MCF 10A (cell line): ENCODE measurements around the gene DDI1. TPM values are rescaled to one million over a fixed set of nuclear protein-coding genes. Genes with fewer than 3 reads are reported as not detected.
A peak's percentile ranks its signal among the peaks of the same experiment; 100 is the strongest.

ENCODE experiments used
- Bru-seq: library from RNA; stranded (reverse); fragments of 400-500 nt; gene quantifications from one replicate; lab custom pipeline; 2021; lab: Mats Ljungman, UMichigan
- BruChase-seq, 2 experiments: library from RNA; stranded (reverse); fragments of 400-500 nt; gene quantifications; one replicate each; lab custom pipeline; 2021; lab: Mats Ljungman, UMichigan
- BruUV-seq: library from RNA; stranded (reverse); fragments of 400-500 nt; replicated peaks from 2 replicates; lab custom pipeline; 2021; lab: Mats Ljungman, UMichigan
- CTCF ChIA-PET: fragments of 300-600 bp; sonication (Branson Sonifier 250); formaldehyde crosslinking; extraction: SDS; loops from one replicate; lab custom pipeline; 2021; ENCODE audit warnings: antibody characterized with exemption, inconsistent platforms; lab: Yijun Ruan, JAX
- POLR2A ChIA-PET: fragments of 300-600, 350-650 bp; sonication (Branson Sonifier 250); formaldehyde crosslinking; extraction: SDS; loops from one replicate; lab custom pipeline; 2020; ENCODE audit warnings: antibody characterized with exemption, inconsistent platforms; lab: Yijun Ruan, JAX
- DNase-seq: peaks from one replicate; pipeline ENCODE4 v3.0.0-alpha.2; 2018; ENCODE audit not compliant: unreplicated experiment
- H3K27ac Mint-ChIP-seq: one replicate; pipeline ENCODE4 v1.8.0; 2022; ENCODE audit warnings: mild to moderate bottlenecking, low read depth, mixed read lengths; ENCODE audit not compliant: unreplicated experiment
- H3K27me3 Mint-ChIP-seq: one replicate; pipeline ENCODE4 v1.8.0; 2022; ENCODE audit warnings: mixed read lengths; ENCODE audit not compliant: insufficient read depth, unreplicated experiment
- H3K36me3 Mint-ChIP-seq: one replicate; pipeline ENCODE4 v1.8.0; 2022; ENCODE audit warnings: mild to moderate bottlenecking, moderate library complexity, mixed read lengths; ENCODE audit not compliant: insufficient read depth, unreplicated experiment
- H3K4me1 Mint-ChIP-seq: one replicate; pipeline ENCODE4 v1.8.0; 2022; ENCODE audit warnings: mixed read lengths; ENCODE audit not compliant: insufficient read depth, unreplicated experiment
- H3K4me3 Mint-ChIP-seq: one replicate; pipeline ENCODE4 v1.8.0; 2022; ENCODE audit warnings: mild to moderate bottlenecking, moderate library complexity, mixed read lengths; ENCODE audit not compliant: unreplicated experiment
- H3K9me3 Mint-ChIP-seq: one replicate; pipeline ENCODE4 v1.8.0; 2022; ENCODE audit warnings: mixed read lengths; ENCODE audit not compliant: unreplicated experiment
- CTCF ChIP-seq: fragments of 200-600 bp; IDR thresholded peaks from one replicate; pipeline ENCODE4 v1.8.0; 2022; ENCODE audit warnings: antibody characterized with exemption, mild to moderate bottlenecking; ENCODE audit not compliant: unreplicated experiment
- intact Hi-C: fragments of 100-400 bp; cut with micrococcal nuclease; formaldehyde crosslinking; loops from 2 replicates; pipeline ENCODE4 v1.14.1; 2022
- long read RNA-seq: library from polyadenylated mRNA; stranded (forward); transcript quantifications from one replicate; pipeline ENCODE4 v2.0.0, GENCODE V29; 2022
- total RNA-seq: library from RNA; stranded (reverse); gene quantifications from 2 replicates; pipeline ENCODE4 v1.2.3, GENCODE V29; 2022

The DDI1 gene
- total RNA-seq: not detected in 2 replicates
- not detected for Bru-seq, nascent RNA
- BruChase-seq, experiment 1, labeled RNA remaining after a 6-hour chase: not detected
- BruChase-seq, experiment 2, labeled RNA remaining after a 2-hour chase: not detected
- long read RNA-seq: 0 reads

GRCh38 chr11:104036588-104036987, at the start of gene DDI1:
Gene DDI1, plus strand, starts transcription at chr11:104036640. Its CDS starts 183 bp downstream, at chr11:104036823.
- Mint-ChIP-seq H3K9me3 (no peaks in the 10 kb centered on the region), H3K4me3 (no peak within 1 kb of the TSS), H3K27ac (no peak within 1 kb of the TSS), H3K36me3 (no peaks in the 10 kb centered on the region), H3K27me3 (no peaks in the 10 kb centered on the region), H3K4me1 (peaks cover 16% of the 10 kb centered on the region)
- TF ChIP-seq CTCF: no peak
- no peak for DNase-seq
- ChIA-PET CTCF (interaction anchor here (0.6 kb wide), 1 partner anchor 86 kb away, joined by 3 read pairs; no protein-coding TSS in a partner anchor), POLR2A (interaction anchor here (0.6 to 1.4 kb wide), 2 partner anchors 12 to 96 kb away, joined by 3 read pairs; no protein-coding TSS in a partner anchor)
- intact Hi-C loops: no loop called here
- no TSS peak for BruUV-seq

- POLR2A ChIA-PET: interaction anchor here (0.9 to 1.7 kb wide), 6 partner anchors 11 to 176 kb away, joined by 3 to 7 read pairs (median 4); partner anchors contain the start of gene PDGFD
- no TSS peak for BruUV-seq
- intact Hi-C loops: no loop called here
Observed at GRCh38 chr11:103987629-103988594, 48.5 kb upstream of the DDI1 start.

GRCh38 chr11:103988595-103988969, 47.9 kb upstream of the DDI1 start:
- H3K4me1 Mint-ChIP-seq: peaks cover 11% of the 10 kb centered on the region
- CTCF ChIA-PET: interaction anchor here (0.6 to 2.3 kb wide), 4 partner anchors 10 to 1720 kb away, joined by 3 to 6 read pairs (median 5); partner anchors contain the start of gene PDGFD
- peak; percentile 52 for DNase-seq
- intact Hi-C loops: no loop called here
- TF ChIP-seq CTCF: no peak
- no peaks in the 10 kb centered on the region for H3K36me3 Mint-ChIP-seq
- no peak overlapping the region for H3K27ac Mint-ChIP-seq
- H3K9me3 Mint-ChIP-seq: no peaks in the 10 kb centered on the region
- BruUV-seq: no TSS peak
- no peak overlapping the region for H3K4me3 Mint-ChIP-seq
- no peaks in the 10 kb centered on the region for H3K27me3 Mint-ChIP-seq
- POLR2A ChIA-PET: interaction anchor here (0.9 to 1.7 kb wide), 6 partner anchors 12 to 175 kb away, joined by 3 to 7 read pairs (median 4); partner anchors contain the start of gene PDGFD

More at GRCh38 chr11:103987629-103988594, 48.5 kb upstream of the DDI1 start:
- Mint-ChIP-seq H3K36me3 (no peaks in the 10 kb centered on the region), H3K9me3 (no peaks in the 10 kb centered on the region), H3K27ac (no peak overlapping the region), H3K4me3 (no peak overlapping the region), H3K4me1 (peaks cover 11% of the 10 kb centered on the region), H3K27me3 (no peaks in the 10 kb centered on the region)
- CTCF ChIA-PET: interaction anchor here (0.6 to 2.3 kb wide), 7 partner anchors 9 to 1719 kb away, joined by 3 to 6 read pairs (median 3); partner anchors contain the start of gene PDGFD
- no peak for DNase-seq
- TF ChIP-seq CTCF: no peak
